Hindlimb muscle (tissue), 1 donor: Measurements from ENCODE around the gene IER3IP1. TPM values are rescaled to one million over a fixed set of nuclear protein-coding genes. Genes with fewer than 3 reads are reported as not detected.
"Not testable (repeated sequence)": the region's sequence is repeated elsewhere in the genome, so short reads cannot be mapped to it uniquely, and the experiment has no call there.

Experiments
- DNase-seq: peaks from one replicate; pipeline ENCODE4 v3.0.0-alpha.2; 2013
- polyA plus RNA-seq: library from polyadenylated mRNA; unstranded; fragments of 120-200 nt; gene quantifications from one replicate; pipeline ENCODE4 v1.2.1, GENCODE V29; 2013; ENCODE audit not compliant: insufficient read length

The IER3IP1 gene, protein sequence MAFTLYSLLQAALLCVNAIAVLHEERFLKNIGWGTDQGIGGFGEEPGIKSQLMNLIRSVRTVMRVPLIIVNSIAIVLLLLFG
- polyA plus RNA-seq, result 17.2 TPM

DNA sequence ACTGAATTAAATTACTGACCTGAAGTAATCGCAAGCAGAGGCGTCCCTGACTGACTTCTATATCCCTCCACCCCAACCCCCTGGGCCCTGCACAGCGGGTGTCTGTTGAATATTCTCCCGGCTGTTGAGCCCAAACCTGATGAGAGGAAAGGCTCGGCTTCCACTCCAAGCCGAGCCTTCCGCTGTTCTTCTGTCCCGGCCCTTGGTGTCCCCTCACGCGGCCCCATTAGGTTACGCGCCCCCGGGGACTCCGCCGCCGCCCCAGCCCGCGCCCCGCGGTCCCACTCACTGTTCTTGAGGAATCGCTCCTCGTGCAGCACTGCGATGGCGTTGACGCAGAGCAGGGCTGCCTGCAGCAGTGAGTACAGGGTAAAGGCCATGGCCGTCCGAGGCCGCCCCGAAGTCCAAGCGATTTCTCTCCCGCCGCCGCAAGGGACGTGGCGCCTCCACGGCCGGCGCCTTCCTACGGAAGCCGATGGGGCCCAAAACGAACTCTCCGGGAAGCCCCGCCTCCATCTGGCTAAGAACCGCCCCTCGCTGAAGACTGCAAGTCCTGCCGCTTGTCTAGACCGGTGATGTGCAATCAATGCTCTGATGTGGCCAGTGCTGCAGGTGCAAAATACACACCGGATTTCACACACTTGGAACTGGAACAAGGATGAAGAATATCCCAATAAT is at the start of gene IER3IP1:
TSS of gene IER3IP1 (minus strand) at position 467 of the 678 bp plus-strand sequence. CDS start at position 380, 87 bp downstream.
- peak; percentile 87 for DNase-seq

DNA sequence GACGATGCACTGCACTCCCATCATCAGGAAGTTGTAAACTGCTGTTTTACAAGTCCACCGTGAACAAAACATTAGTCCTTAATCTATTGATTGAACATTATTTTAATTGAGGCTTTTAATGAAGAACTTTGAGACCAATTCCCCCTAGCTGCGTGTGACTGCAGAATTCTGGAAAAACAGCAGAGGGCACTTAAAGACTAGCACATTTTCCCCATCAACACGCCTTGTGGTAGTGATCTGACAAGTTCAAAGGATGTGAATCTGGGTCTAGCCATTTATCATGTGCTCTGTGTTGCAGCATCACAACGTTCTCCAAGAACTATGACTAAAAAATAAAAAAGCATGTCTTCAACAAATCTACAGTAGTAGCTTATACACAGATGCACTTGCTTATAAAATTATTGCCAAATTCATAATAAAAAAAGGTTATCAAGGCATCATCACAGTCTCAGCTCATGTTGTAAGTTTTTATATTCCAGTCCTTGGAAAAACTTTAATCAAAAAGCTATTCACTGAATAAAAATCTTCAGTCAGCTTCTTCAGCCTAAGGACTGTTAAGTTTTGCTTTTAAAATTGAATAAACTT is 39.5 kb upstream of the IER3IP1 start:
- DNase-seq, result peak; percentile 19

DNA sequence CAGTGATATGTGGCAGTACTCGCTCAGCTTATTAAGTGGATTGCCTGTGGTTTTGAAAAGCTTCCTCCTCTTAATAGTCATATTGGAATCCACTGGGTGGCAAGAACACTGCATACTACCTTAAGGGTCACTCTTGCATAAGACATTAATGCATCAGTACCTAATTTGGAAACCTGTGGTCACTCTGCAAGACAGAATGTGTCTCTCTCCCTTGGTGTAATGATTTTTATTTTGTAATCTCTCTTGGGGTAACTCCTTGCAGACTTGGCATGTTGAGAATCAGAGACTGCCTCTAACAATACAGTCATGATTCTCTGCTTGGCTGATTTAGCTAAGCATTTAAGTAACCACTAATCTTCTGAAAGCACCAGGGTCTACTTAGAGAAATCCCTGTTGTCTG is 33.0 kb upstream of the IER3IP1 start:
- no peak for DNase-seq

DNA sequence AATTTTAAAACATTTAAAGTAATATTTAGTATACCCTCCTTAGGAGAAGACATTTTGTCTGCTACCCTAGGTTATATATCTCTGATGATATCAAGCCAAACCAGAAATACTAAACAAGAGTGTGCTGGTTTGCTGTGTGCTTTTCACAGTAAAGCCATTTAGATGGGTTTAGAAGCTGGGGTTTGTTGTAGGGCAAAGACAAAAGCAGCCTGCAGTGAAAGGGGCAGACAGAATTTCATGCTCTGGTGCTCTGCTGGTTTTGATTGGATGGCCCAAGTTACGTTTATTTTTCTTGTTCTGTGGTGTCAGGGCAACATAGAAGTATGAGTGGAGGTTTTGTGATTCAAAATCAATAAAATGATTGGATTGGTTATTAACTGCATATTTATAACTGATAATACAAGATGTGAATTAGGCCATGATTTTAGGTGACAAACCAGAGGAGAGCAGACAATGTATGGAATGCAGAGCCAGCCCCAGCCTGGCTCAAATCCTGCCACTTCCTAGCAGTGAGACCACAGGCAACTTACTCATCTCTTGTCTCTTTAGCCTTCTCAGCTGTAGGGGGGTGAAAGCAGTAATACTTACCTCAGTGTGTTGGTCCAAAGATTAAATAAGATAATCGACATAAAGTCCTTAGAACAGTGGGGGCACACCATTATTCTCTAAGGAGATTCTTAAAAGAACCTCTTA is 30.9 kb upstream of the IER3IP1 start:
- no peak for DNase-seq

DNA sequence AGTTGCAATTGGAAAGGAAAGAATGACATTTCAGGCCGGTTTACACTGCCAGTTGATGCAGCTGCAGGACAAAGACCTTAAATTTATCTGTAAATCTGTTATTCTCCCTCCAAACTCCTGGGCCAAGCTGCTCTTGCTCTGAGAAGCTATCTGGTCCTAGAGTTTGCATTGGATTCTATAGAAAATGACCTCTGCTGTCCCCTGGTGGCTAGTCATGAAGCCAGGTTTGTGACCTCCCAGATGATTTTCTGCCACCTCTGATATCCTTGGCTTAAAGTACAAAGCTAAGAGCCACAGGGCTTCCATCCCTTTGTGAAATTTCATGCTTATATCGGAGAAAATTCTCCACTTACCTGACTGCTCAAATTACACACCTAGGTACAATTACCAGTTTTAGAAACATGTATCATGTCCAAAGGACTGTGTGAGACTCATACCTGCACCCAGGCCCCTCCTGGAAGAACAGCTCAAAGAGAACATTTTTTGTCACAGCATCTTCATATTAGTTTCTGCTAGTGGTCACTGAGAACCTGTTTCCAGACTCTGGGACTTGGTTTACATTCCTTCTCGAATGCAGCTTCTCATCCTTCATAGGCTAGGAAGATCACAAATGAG is 28.9 kb upstream of the IER3IP1 start:
- peak; percentile 32 for DNase-seq

DNA sequence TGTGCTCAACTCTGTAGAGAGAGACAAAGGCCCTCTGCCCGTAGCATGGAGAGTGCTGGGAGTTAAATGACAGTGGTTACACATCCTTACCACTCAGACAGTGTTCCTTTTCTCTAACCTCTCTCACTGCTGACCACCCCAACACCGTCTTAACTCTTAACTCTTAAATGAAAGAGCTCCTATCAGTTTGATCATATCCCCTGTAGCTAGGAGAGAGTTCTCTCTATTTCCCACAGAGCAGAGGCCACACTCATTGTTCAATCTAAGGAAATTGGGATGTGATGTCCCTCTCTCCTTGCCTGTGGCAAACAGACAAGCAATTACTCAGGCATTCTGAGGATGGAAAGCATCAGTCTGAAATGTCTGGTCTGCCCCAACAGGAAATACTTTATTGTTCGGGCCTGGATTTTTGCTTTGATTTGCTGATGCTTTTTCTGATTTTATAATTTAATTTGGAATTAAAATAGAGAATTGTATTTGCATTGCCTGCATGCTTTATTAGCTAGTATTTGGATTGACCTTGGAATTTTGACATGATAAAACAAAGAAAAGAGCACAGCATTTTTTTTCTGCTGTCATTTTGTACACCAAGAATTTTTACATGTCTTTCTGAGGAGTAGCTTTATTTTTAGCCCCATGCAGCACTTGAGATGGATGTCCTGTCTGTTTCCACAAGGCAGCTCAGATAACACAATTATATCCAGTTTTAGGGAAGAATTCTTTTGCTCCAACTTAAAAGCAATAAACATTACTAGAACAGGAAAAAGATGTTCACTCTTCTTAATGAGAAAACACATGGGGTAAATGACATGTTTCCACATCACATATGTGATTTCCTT is 27.7 kb upstream of the IER3IP1 start:
- DNase-seq, result no peak

DNA sequence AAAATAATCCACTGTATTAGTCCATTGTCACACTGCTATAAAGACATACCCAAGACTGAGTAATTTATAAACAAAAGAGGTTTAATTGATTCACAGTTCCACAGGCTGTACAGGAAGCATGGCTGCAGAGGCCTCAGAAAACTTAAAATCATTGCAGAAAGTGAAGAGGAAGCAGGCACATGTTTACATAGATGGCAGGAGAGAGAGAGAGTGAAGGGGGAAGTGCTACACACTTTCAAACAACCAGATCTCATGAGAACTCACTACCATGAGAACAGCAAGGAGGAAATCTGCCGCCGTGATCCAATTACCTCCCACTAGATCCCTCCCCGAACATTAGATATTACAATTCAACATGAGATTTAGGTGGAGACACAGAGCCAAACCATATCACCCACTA is 19.8 kb upstream of the IER3IP1 start:
- DNase-seq, result not testable (repeated sequence)

DNA sequence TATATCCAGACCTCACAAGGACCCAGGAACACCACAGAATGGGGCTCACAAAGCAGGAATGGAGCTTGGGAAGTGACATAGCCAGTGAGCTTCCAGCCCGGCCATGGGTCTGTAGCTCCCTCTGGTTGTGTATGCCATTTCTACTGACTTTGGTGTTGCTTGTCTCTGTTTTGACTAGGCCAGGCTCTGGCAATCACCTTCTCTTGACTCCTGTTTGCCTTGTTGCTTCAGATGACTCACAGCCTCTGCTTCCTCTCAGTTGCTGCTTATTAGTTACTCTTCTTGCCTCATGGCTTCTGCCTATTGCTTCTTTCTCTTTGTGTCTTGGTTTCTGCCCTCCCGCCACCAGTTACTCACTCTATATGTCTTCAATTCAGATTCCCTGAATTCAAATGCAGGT is 15.8 kb upstream of the IER3IP1 start:
- DNase-seq, result no peak

DNA sequence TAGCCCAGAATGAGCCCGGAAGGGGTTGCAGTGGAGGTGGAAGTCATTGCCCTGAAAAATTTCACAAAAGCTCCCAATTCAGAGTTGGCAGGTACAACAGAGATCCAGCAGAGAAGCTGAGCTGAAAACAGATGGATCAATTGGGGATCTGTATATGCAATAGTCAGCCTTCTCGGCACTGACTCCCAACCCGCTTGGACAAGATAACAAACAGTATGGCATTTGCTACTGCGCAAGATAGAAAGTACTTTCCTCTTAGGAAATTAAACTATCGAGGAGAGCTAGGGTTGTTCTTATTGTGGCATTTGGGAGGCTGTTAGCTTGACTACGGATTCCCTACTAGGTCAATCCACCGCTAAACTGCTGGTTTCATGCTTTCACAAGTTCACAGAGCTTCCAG is 11.6 kb upstream of the IER3IP1 start:
- no peak for DNase-seq

DNA sequence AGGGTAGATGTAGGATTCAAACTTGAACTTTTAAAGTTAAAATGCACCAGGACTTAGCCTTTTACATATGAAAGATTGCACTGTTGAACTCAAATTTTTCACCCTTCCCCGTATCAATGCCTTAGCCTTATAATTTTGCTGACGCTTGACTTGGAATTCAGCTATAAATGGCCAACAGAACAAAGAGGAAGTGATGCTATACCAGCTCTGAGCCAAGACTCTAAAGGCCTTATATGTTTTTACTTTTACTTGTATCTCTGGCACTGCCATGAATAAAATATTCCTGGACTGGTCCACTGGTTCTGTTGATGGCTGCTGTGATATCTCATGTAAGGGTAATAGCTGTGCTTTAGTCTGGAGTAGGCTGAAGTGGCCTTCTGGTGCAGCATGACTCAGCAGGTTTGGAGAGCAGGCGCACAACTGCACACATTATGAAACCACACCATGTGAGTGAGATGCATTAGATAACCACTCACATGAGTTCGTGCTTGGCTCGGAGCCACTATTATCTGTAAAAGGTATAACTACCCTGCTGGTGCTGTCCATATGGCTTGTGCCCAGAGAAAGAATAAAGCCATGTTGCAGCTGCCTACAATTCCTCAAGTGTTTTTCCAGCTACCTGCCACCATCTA is 8.4 kb upstream of the IER3IP1 start:
- DNase-seq, result no peak

DNA sequence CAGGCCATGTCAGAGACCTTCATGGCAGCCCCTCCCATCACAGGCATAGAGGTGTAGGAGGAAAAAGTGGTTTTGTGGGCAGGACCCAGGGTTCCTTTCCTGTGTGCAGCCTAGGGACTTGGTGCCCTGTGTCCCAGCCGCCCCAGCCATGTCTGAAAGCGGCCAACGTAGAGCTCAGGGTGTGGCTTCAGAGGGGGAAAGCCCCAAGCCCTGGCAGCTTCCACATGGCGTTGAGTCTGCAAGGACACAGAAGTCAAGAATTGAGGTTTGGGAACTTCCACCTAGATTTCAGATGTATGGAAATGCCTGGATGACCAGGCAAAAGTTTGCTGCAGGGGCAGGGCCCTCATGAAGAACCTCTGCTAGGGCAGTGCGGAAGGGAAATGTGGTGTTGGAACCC is 6.0 kb upstream of the IER3IP1 start:
- DNase-seq, result not testable (repeated sequence)

DNA sequence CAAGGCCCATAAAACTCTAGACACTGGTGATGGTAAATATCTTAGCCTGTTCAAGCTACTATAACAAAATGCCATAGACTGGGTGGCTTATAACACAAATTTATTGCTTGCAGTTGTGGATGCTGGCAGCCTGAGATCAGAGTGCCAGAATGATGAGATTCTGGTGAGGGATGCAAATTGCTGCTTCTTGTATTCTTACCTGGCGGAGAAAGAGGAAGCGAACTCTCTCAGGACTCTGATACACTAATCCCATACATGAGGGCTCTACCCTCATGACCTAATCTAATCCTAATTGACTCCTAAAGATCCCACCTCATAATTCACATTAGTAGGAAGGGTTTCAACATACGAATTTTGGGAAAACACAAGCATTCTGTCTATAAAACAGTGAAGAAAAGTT is 4.6 kb upstream of the IER3IP1 start:
- no peak for DNase-seq

DNA sequence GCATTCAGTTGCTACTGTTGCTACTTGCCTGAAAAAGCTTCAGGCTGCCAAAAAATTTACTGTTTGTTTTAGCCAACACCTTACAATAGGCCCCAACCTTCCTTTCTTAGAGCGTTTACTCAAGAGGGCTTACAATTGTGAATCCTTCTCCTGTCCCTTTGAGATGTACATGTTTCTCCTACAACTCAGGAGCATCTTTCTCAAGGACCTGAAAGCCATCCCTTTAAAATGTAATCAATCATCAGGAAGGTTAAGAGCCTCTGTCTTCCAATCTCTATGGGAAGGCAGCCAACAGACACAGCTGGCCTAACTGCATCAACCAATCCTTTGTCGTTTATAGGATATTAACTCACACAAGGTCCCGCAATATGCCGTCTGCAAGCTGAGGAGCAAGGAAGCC is 3.4 kb upstream of the IER3IP1 start:
- peak; percentile 33 for DNase-seq

DNA sequence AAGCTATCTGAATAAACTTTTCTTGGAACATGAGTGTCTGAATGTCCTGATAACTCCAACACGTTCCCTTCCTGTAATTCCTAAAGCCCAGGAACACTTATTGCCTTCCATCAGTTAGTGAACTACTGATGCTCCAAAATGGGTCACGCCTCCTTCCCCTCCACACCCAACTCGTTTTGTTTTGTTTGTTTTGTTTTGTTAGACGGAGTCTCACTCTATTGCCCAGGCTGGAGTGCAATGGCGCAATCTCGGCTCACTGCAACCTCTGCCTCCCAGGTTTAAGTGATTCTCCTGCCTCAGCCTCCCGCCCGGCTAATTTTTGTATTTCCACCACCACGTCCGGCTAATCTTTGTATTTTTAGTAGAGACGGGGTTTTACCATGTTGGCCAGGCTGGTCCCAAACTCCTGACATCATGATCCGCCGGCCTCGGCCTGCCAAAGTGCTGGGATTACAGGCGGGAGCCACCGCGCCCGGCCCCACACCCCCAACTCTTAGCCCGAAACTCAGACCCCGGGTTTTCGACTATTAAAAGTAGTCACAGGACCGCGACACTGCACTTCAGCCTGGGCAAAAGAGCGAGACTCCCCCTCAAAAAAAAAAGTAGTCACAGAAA is 774 bp downstream of the IER3IP1 start:
- DNase-seq, result peak; percentile 4

DNA sequence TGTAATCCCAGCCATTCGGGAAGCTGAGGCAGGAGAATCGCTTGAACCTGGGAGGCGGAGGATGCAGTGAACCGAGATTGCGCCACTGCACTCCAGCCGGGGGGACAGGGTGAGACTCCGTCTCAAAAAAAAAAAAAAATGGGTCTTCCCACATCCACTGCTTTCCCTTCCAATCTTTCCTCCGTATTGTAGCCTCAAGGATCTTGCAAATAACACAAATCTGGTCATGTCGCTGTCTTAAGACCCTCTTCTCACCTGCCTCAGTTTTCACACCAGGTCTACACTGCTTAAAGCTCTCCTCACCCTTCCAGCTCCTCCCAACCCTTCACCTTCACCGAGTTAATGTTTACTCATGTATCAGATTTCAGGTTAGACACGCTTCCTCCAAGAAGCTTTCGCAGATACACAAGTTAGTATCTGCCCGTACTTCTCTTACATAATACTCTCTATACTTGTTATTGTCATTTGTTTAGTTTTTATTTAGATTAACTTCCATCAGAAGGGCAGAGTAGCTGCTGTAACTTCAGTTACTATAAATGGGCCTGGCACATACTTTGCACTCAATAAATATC is 1.5 kb downstream of the IER3IP1 start:
- DNase-seq, result no peak

DNA sequence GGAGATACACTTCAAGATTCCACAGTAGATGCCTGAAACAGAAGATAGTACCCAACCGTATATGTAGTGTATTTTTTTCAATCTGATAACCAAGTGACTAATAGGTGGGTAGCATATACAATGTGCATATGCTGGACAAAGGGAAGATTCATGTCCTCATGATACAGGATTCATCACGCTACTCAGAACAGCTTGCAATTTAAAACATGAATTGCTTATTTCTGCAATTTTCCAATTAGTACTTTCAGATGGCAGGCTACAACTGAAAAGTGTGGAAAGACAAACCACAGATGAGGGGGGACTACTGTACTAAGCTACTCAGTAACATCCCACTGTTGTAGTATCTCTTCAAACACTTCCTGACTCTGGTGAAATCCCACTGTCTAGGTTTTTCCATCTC is 3.7 kb downstream of the IER3IP1 start:
- DNase-seq, result no peak

DNA sequence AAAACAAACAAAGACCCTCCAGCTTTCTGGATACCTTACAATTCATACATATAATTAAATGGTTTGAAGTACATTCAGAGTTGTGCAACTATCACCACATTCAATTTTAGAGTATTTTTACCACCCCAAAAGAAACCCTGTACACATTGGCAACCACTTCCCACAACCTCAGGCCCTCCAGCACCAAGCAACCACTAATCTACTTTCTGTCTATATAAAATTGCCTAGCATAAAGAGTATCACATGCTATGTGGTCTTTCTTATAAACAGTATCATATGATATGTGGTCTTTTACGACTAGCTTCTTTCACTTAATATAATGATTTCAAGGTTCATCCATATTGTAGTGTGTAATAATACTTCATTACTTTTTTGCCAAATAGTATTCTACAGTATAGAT is 7.3 kb downstream of the IER3IP1 start:
- no peak for DNase-seq

DNA sequence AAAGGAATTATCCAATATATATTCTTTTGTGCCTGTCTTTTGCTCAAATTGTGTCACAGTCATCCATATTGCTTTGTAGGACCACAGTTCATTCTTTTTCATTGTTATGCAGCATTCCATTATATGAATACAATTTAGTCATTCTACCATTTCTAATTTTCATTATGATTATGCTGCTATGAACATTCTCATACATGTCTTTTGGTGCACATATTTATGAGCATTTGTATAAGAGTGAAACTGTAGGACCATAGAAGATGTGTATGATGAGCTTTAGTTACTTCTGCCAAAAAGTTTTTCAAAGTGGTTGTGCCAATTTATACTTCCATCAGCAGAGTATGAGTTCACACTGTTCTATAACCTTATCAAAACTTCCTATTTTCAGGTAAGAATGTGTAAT is 7.7 kb downstream of the IER3IP1 start:
- no peak for DNase-seq

DNA sequence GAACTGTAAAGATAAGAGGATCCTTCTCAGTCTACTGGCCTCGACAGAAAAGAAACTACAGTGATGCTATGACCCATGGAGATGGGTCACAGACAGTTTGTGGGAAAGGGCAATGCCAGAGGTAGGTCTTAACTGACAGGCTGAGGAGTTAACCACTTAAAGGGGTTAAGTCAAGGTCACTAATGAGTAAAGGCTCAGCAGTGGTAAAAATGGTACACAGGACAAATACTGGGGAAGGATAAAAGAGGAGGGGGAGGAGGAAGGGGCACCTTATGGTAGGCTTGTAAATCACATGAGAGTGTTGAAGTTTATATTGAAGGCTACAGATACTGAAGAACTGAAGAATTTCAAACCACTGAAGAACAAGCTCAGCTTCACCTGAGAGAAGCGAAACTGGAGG is 9.9 kb downstream of the IER3IP1 start:
- no peak for DNase-seq

DNA sequence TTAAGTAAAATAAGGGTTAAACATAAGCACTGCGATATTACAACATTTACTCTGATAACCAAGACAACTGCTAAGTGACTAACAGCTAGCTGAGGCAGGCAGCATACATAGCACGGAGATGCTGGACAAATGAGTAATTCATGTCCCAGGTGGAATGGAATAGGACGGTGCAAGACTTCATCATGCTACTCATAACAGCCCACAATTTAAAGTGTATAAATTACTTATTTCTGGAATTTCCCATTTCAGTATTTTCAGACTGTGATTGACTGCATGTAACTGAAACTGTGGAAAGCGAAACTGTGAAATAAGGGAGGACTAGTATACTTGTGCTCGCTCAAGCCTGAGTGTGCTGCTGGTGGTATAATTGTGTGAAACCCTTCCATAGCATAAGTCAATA is 12.9 kb downstream of the IER3IP1 start:
- DNase-seq, result no peak

DNA sequence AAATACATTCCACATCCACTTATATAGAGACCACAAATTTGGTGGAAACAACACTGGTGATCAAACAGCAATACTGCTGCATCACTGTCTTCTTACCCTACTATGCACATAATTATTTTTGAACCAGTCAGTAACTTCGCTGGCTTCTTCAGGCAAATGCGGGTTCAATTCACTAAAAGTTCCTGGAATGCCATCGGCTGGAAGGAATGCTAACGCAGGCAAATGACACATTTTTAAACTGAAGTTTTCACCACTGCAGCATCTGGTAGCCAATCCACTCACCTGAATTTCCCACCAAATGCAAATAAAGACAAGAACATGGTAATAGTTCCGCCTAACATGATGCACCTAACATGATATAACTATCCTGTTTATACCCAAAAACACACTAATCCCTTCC is 15.9 kb downstream of the IER3IP1 start:
- no peak for DNase-seq
